Measurements from ENCODE around the gene MAPK12. TPM values are rescaled to one million over a fixed set of nuclear protein-coding genes. Genes with fewer than 3 reads are reported as not detected.
A peak's percentile ranks its signal among the peaks of the same experiment; 100 is the strongest.

Gene MAPK12
- total and polyA plus RNA-seq, 2 donors (not counting 1 experiment from before 2014, with no cell fraction given) = 6.5 to 7.8 TPM

DNA sequence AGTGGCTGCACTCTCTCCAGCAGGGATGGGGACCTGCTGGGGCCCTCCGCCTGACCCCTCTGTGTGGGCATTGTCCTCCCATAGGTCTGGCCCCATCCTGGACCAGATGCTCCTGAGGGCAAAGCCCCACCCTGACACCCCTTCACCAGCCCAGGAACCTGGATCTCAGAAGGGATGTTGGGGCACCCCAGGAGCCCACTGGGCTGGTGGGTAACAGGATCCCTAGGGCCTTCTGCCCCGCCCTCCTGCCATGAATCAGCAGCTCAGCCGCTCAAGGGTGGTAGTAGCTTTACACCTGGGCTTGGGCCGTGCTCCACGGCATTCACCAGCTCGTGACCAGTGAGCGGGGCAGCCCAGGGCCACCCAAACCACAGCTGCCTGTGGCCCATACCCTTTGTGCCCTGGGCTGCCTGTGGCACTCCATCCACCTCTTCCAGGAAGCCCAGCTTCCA is 1.0 kb upstream of the MAPK12 start:
- Mint-ChIP-seq H3K4me1 (peaks cover 13% of the 10 kb centered on the region), H3K27me3 (peaks cover 10% of the 10 kb centered on the region), H3K27ac (no peak overlapping the region), H3K4me3 (peak overlapping the region; percentile 74), H3K9me3 (ENCODE audit: insufficient read depth) (no peaks in the 10 kb centered on the region)
- H3K36me3 ChIP-seq (replicated peaks in 1 of 2; ENCODE audit: control extremely low read depth in 1 of 2, control insufficient read depth in 1 of 2, extremely low read depth in 1 of 2, insufficient read depth in 2 of 2, low read length in 1 of 2) = no peaks in the 10 kb centered on the region
- ChIA-PET CTCF (interaction anchor here (0.7 to 3.8 kb wide), 4 partner anchors 10 to 236 kb away, joined by 3 to 22 read pairs (median 3); partner anchors contain the start of gene HDAC10), POLR2A (no interaction called here)
- WGBS (ENCODE audit: insufficient coverage) = 23% methylated on average over 6 of the region's 7 CpGs
- H3K9ac ChIP-seq (ENCODE audit: low read length) = no peak overlapping the region
- H3K79me2 ChIP-seq (ENCODE audit: control insufficient read depth, insufficient read depth, low read length) = no peaks in the 10 kb centered on the region
- ATAC-seq (ENCODE audit: low read depth) (peak; percentile 41), DNase-seq (no peak)
- H3K4me1 ChIP-seq (ENCODE audit: control insufficient read depth in 2 of 2, insufficient read depth in 2 of 2, low read length in 2 of 2) = peaks cover 17 to 21% of the 10 kb centered on the region in 2 donors
- TF ChIP-seq EZH2 (IDR thresholded peaks at IDR 0.05; ENCODE audit: borderline replicate concordance, insufficient read depth, low read depth, low read length, poor library complexity, severe bottlenecking) = no peak
- TF ChIP-seq, protein P1, sequence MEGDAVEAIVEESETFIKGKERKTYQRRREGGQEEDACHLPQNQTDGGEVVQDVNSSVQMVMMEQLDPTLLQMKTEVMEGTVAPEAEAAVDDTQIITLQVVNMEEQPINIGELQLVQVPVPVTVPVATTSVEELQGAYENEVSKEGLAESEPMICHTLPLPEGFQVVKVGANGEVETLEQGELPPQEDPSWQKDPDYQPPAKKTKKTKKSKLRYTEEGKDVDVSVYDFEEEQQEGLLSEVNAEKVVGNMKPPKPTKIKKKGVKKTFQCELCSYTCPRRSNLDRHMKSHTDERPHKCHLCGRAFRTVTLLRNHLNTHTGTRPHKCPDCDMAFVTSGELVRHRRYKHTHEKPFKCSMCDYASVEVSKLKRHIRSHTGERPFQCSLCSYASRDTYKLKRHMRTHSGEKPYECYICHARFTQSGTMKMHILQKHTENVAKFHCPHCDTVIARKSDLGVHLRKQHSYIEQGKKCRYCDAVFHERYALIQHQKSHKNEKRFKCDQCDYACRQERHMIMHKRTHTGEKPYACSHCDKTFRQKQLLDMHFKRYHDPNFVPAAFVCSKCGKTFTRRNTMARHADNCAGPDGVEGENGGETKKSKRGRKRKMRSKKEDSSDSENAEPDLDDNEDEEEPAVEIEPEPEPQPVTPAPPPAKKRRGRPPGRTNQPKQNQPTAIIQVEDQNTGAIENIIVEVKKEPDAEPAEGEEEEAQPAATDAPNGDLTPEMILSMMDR (IDR thresholded peaks at IDR 0.05) = no peak
- no peaks in the 10 kb centered on the region for H3K9me3 ChIP-seq (ENCODE audit: control extremely low read depth in 1 of 3, control insufficient read depth in 2 of 3, insufficient read depth in 1 of 3, low read length in 2 of 3)
- peaks cover 0 to 31% (median 8%) of the 10 kb centered on the region in 4 experiments for H3K27me3 ChIP-seq (replicated peaks in 1 of 4; ENCODE audit: control extremely low read depth in 1 of 4, control insufficient read depth in 3 of 4, insufficient read depth in 4 of 4, low read length in 3 of 4)
- intact Hi-C loops (cut with micrococcal nuclease) = no loop called here
- H2AFZ ChIP-seq (ENCODE audit: insufficient read depth, low read depth, low read length, poor library complexity, severe bottlenecking) = no peak overlapping the region
- no peak overlapping the region for H3K4me3 ChIP-seq (ENCODE audit: control extremely low read depth in 1 of 5, extremely low read depth in 1 of 5, insufficient read depth in 1 of 5, low read depth in 2 of 5, low read length in 4 of 5)
- no peak overlapping the region for H3K27ac ChIP-seq (ENCODE audit: low read length in 2 of 2)
- H3K4me2 ChIP-seq (replicated peaks; ENCODE audit: low read depth, low read length, poor library complexity, severe bottlenecking) = peak overlapping the region; percentile 70
- H4K20me1 ChIP-seq (ENCODE audit: control insufficient read depth, insufficient read depth, low read length, poor library complexity, severe bottlenecking) = no peaks in the 10 kb centered on the region

DNA sequence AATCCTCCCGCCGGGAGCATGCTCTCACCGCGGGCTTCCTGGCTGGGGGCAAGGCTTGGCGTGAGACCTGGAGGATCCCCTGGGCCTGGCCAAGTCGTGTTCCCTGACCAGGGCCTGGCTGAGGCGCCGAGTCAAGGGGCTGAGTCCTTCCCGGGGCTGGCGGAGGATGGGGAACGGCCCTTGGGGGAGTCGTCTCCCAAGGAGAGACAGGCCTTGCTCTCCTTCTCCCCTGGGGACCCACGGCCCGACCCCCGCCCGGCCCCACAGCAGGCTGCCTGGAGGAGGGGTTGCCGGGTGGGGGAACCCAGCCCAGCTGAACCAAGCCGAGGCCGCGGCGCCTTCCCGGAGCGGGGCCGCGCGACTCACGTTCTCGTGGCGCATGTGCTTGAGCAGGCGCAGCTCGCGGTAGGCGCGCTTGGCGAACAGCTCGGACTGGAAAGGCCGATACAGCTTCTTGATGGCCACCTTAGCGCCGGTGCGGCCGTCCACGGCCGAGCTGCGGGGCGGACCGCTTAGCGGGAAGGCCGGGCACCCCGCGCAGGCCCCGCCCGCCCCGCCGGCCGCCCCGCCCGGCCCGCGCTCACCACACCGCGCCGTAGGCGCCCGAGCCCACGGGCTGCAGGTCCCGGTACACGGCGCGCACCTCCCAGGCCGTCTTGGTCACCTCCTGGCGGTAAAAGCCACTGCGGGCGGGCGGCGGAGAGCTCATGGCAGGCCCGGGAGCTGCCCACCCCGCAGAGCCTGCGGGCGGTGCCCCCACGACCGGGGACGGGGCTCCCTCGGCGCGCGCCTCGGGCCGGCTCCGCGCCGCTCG is 475 bp downstream of the MAPK12 start:
- peak overlapping the region in 3 of 5 experiments; percentile 5 to 36 (median 33) for H3K4me3 ChIP-seq (ENCODE audit: control extremely low read depth in 1 of 5, extremely low read depth in 1 of 5, insufficient read depth in 1 of 5, low read depth in 2 of 5, low read length in 4 of 5)
- no peak overlapping the region for H2AFZ ChIP-seq (ENCODE audit: insufficient read depth, low read depth, low read length, poor library complexity, severe bottlenecking)
- H4K20me1 ChIP-seq (ENCODE audit: control insufficient read depth, insufficient read depth, low read length, poor library complexity, severe bottlenecking) = no peaks in the 10 kb centered on the region
- Mint-ChIP-seq H3K4me3 (peak overlapping the region; percentile 45), H3K27me3 (peaks cover 10% of the 10 kb centered on the region), H3K27ac (no peak overlapping the region), H3K4me1 (peaks cover 13% of the 10 kb centered on the region), H3K9me3 (ENCODE audit: insufficient read depth) (no peaks in the 10 kb centered on the region)
- ATAC-seq (ENCODE audit: low read depth) (peak; percentile 28), DNase-seq (no peak)
- no peaks in the 10 kb centered on the region for H3K79me2 ChIP-seq (ENCODE audit: control insufficient read depth, insufficient read depth, low read length)
- no peak overlapping the region for H3K9ac ChIP-seq (ENCODE audit: low read length)
- H3K4me2 ChIP-seq (replicated peaks; ENCODE audit: low read depth, low read length, poor library complexity, severe bottlenecking) = peak overlapping the region; percentile 70
- H3K27ac ChIP-seq (ENCODE audit: low read length in 2 of 2) = no peak overlapping the region
- ChIA-PET CTCF (interaction anchor here (1.0 to 3.8 kb wide), 2 partner anchors 9 to 23 kb away, joined by 3 to 22 read pairs; partner anchors contain the start of gene HDAC10), POLR2A (no interaction called here)
- TF ChIP-seq, protein P1 (IDR thresholded peaks at IDR 0.05) = no peak
- no peak for TF ChIP-seq EZH2 (IDR thresholded peaks at IDR 0.05; ENCODE audit: borderline replicate concordance, insufficient read depth, low read depth, low read length, poor library complexity, severe bottlenecking)
- intact Hi-C loops (cut with micrococcal nuclease) = no loop called here
- peaks cover 0 to 31% (median 8%) of the 10 kb centered on the region in 4 experiments for H3K27me3 ChIP-seq (replicated peaks in 1 of 4; ENCODE audit: control extremely low read depth in 1 of 4, control insufficient read depth in 3 of 4, insufficient read depth in 4 of 4, low read length in 3 of 4)
- no peaks in the 10 kb centered on the region for H3K36me3 ChIP-seq (replicated peaks in 1 of 2; ENCODE audit: control extremely low read depth in 1 of 2, control insufficient read depth in 1 of 2, extremely low read depth in 1 of 2, insufficient read depth in 2 of 2, low read length in 1 of 2)
- no peaks in the 10 kb centered on the region for H3K9me3 ChIP-seq (ENCODE audit: control extremely low read depth in 1 of 3, control insufficient read depth in 2 of 3, insufficient read depth in 1 of 3, low read length in 2 of 3)
- WGBS (ENCODE audit: insufficient coverage) = 1% methylated on average over 91 of the region's 92 CpGs
- H3K4me1 ChIP-seq (ENCODE audit: control insufficient read depth in 2 of 2, insufficient read depth in 2 of 2, low read length in 2 of 2) = peaks cover 17 to 21% of the 10 kb centered on the region in 2 donors

All from B cell (primary cell).